Sigmoid colon (tissue), 7 donors: Measurements from ENCODE around the gene CNN3. TPM values are rescaled to one million over a fixed set of nuclear protein-coding genes. Genes with fewer than 3 reads are reported as not detected.
A peak's percentile ranks its signal among the peaks of the same experiment; 100 is the strongest.

Experiments used
- DNase-seq: peaks from one replicate; pipeline ENCODE4 v3.0.0-alpha.2; 2019
- H3K27ac ChIP-seq, 4 donors: fragments of 200-600 bp; sonication (generic); one replicate each; pipeline ENCODE4 v1.5.1; 2016 to 2019; ENCODE audit warnings: mild to moderate bottlenecking in 1 of 4
- H3K27me3 ChIP-seq, 3 donors: fragments of 200-600 bp; sonication (generic); one replicate each; pipeline ENCODE4 v1.5.1; 2019; ENCODE audit warnings: mild to moderate bottlenecking in 1 of 3
- H3K36me3 ChIP-seq, 4 donors: fragments of 200-600 bp; sonication (generic); one replicate each; pipeline ENCODE4 v1.5.1; 2016 to 2019
- H3K4me1 ChIP-seq, 4 donors: fragments of 200-600 bp; sonication (generic); one replicate each; pipeline ENCODE4 v1.5.1; 2017 to 2019
- H3K4me3 ChIP-seq, 4 donors: fragments of 200-600 bp; sonication (generic); one replicate each; pipeline ENCODE4 v1.5.1; 2017 to 2019; ENCODE audit warnings: mild to moderate bottlenecking in 2 of 4, moderate library complexity in 1 of 4
- H3K9me3 ChIP-seq, 4 donors: fragments of 200-600 bp in 3 of 4; sonication (generic) in 3 of 4; one replicate each; pipeline versions ENCODE4 v1.5.1 to v1.6.1; 2013 to 2019
- CTCF ChIP-seq, 4 experiments: fragments of 450-650 bp in 3 of 4; fragments of 200-600 bp in 1 of 4; IDR thresholded peaks; one replicate each; pipeline ENCODE4 v1.5.1; 2016 to 2019; ENCODE audit warnings: antibody characterized with exemption in 4 of 4, mild to moderate bottlenecking in 3 of 4, moderate library complexity in 2 of 4
- EP300 ChIP-seq, 4 donors: sonication (generic); formaldehyde crosslinking; IDR thresholded peaks; one replicate each; pipeline ENCODE4 v1.6.1; 2017; ENCODE audit warnings: antibody characterized with exemption in 4 of 4
- POLR2A ChIP-seq, 2 donors: fragments of 450-650 bp; IDR thresholded peaks; one replicate each; pipeline ENCODE4 v1.6.1; 2016; ENCODE audit warnings: antibody characterized with exemption in 2 of 2, mild to moderate bottlenecking in 2 of 2, moderate library complexity in 2 of 2
- POLR2AphosphoS5 ChIP-seq, 4 donors: sonication (generic); formaldehyde crosslinking; IDR thresholded peaks; one replicate each; pipeline ENCODE4 v1.6.1; 2017; ENCODE audit warnings: antibody characterized with exemption in 4 of 4
- WGBS, 2 donors: extraction: QIAGEN DNeasy Blood & Tissue Kit; methylation state at CpG; one replicate each; pipeline ENCODE4 v1.1.7; 2013; 5-methylcytosine and 5-hydroxymethylcytosine counted together
- intact Hi-C: fragments of 100-400 bp; cut with DNase I; formaldehyde crosslinking; loops from one replicate; pipeline ENCODE4 v1.15.1; 2023
- polyA plus RNA-seq, 3 donors: library from polyadenylated mRNA; stranded (reverse); fragments of 200-250 nt; gene quantifications; one replicate each; pipeline ENCODE4 v1.2.3, GENCODE V29; 2013
- total RNA-seq, 4 donors: library from RNA; depleted of rRNA; stranded (reverse); fragments of >200 nt; gene quantifications; one replicate each; pipeline ENCODE4 v1.1.0, GENCODE V29; 2016
- donor health status: healthy with polysubstance abuse.
- donor health status: Bipolar disorder and iron deficiency.
- donor health status: healthy.

CNN3 gene
- total and polyA plus RNA-seq, 7 donors = 58.3 to 247 (median 157) TPM

- TF ChIP-seq POLR2A (IDR thresholded peaks at IDR 0.05) (no peak), EP300 (IDR thresholded peaks at IDR 0.05) (no peak), CTCF (IDR thresholded peaks at IDR 0.05) (peak; percentile 87 to 99 (median 98)), POLR2AphosphoS5 (IDR thresholded peaks at IDR 0.05) (peak in 3 of 4 donors; percentile 42 to 54 (median 53))
- Histone ChIP-seq H3K9me3 (no peaks in the 10 kb centered on the region), H3K27me3 (no peaks in the 10 kb centered on the region), H3K36me3 (no peaks in the 10 kb centered on the region), H3K4me3 (peak overlapping the region; percentile 29 to 49 (median 48)), H3K27ac (peak overlapping the region; percentile 80 to 90 (median 84)), H3K4me1 (peaks cover 0 to 25% (median 18%) of the 10 kb centered on the region in 4 donors)
- WGBS, 2 donors = 18% methylated on average over 21 of the region's 21 CpGs
- DNase-seq = peak; percentile 96
- intact Hi-C loops = loop anchor here (1.0 to 2.0 kb wide), 3 partner anchors 73 to 380 kb away; partner anchors contain the start of genes CNN3 and RWDD3
These were observed 72.2 kb downstream of the CNN3 start for GRCh38 chr1:94854458-94855306.

GRCh38 chr1:94852788-94853187 is 74.1 kb downstream of the CNN3 start:
- H3K9me3 ChIP-seq = no peaks in the 10 kb centered on the region
- no peaks in the 10 kb centered on the region for H3K27me3 ChIP-seq
- H3K4me1 ChIP-seq = peaks cover 0 to 15% (median 13%) of the 10 kb centered on the region in 4 donors
- no peaks in the 10 kb centered on the region for H3K36me3 ChIP-seq
- WGBS, 2 donors = 19 to 50% methylated on average over 2 of the region's 2 CpGs
- no peak overlapping the region for H3K27ac ChIP-seq
- TF ChIP-seq POLR2A (IDR thresholded peaks at IDR 0.05) (no peak), EP300 (IDR thresholded peaks at IDR 0.05) (no peak), CTCF (IDR thresholded peaks at IDR 0.05) (no peak), POLR2AphosphoS5 (IDR thresholded peaks at IDR 0.05) (no peak)
- no peak overlapping the region for H3K4me3 ChIP-seq
- no peak for DNase-seq
- intact Hi-C loops = no loop called here

- intact Hi-C loops = no loop called here
- Histone ChIP-seq H3K27me3 (no peaks in the 10 kb centered on the region), H3K36me3 (no peaks in the 10 kb centered on the region), H3K4me3 (no peak overlapping the region), H3K9me3 (no peaks in the 10 kb centered on the region), H3K4me1 (peaks cover 0 to 15% (median 13%) of the 10 kb centered on the region in 4 donors), H3K27ac (no peak overlapping the region)
- TF ChIP-seq CTCF (IDR thresholded peaks at IDR 0.05) (no peak), EP300 (IDR thresholded peaks at IDR 0.05) (no peak), POLR2A (IDR thresholded peaks at IDR 0.05) (no peak), POLR2AphosphoS5 (IDR thresholded peaks at IDR 0.05) (no peak)
- DNase-seq = no peak
- WGBS, 2 donors = 83 to 86% methylated on average over 1 of the region's 1 CpG
These were observed 75.3 kb downstream of the CNN3 start for GRCh38 chr1:94851571-94851970.

Other genes starting within 250 kb of the CNN3 start
- 1 to 10 TPM; 1.2 to 4.7 (median 2.2) TPM for gene SLC44A3, start 106.8 kb downstream of the CNN3 start, total RNA-seq
- 10 to 100 TPM; 12.5 to 28.5 (median 18.6) TPM for gene SLC44A3, start 106.8 kb downstream of the CNN3 start, polyA plus RNA-seq
- gene ALG14, start 145.8 kb upstream of the CNN3 start, total RNA-seq = 1 to 10 TPM in 2 of 4 donors, under 1 TPM in 2; 0.55 to 1.8 (median 1.1) TPM
- gene ALG14, start 145.8 kb upstream of the CNN3 start, polyA plus RNA-seq = 1 to 10 TPM; 1.8 to 2.7 (median 1.8) TPM
- gene TLCD4, start 190.2 kb upstream of the CNN3 start, total RNA-seq = 10 to 100 TPM; 11.1 to 29.1 (median 15.0) TPM
- gene TLCD4, start 190.2 kb upstream of the CNN3 start, polyA plus RNA-seq = 10 to 100 TPM; 10.5 to 13.6 (median 12.0) TPM